A549 (cell line): ENCODE measurements around the gene CLCN7. TPM values are rescaled to one million over a fixed set of nuclear protein-coding genes. Genes with fewer than 3 reads are reported as not detected.

Experiments used
- ATAC-seq, 2 experiments: fragments of 200-7000 bp in 1 of 2; fragments of >200 bp in 1 of 2; cut with Nextera tagmentation in 1 of 2; cut with Tn5 transposase in 1 of 2; 3 replicates each; pipeline versions ENCODE4 v1.8.0 to v1.9.1; 2018 to 2020; ENCODE audit warnings: mild to moderate bottlenecking in 1 of 2, moderate library complexity in 1 of 2
- CTCF ChIA-PET: fragments of 300-600 bp; sonication (Branson Sonifier 250); formaldehyde crosslinking; extraction: SDS; loops from one replicate; lab custom pipeline; 2021; ENCODE audit warnings: antibody characterized with exemption, inconsistent platforms; lab: Yijun Ruan, JAX
- POLR2A ChIA-PET: fragments of 350-600 bp; formaldehyde crosslinking; extraction: SDS; loops from one replicate; lab custom pipeline; 2021; ENCODE audit warnings: antibody characterized with exemption, inconsistent platforms; lab: Yijun Ruan, JAX
- DNase-seq, 2 experiments: peaks; one replicate each; pipeline versions ENCODE4 v3.0.0 to v3.0.0-alpha.2; 2011 to 2016; ENCODE audit warnings: low read depth in 1 of 2, low spot score in 1 of 2
- FAIRE-seq: peaks from 2 replicates; lab custom pipeline; 2011; peaks lifted over from hg19 to GRCh38; lab: Jason Lieb, UNC
- H3K27ac ChIP-seq, 2 experiments: fragments of >200 bp; sonication (Bioruptor Twin); formaldehyde crosslinking; 3 replicates each; pipeline ENCODE4 v1.5.1; 2016 to 2017
- H3K4me1 ChIP-seq: fragments of >200 bp; sonication (Bioruptor Twin); formaldehyde crosslinking; 3 replicates; pipeline ENCODE4 v1.6.1; 2016
- H3K4me2 ChIP-seq: fragments of >200 bp; sonication (Bioruptor Twin); formaldehyde crosslinking; 3 replicates; pipeline ENCODE4 v1.6.1; 2016
- H3K4me3 ChIP-seq: fragments of >200 bp; sonication (Bioruptor Twin); formaldehyde crosslinking; 3 replicates; pipeline ENCODE4 v1.5.1; 2016
- H3K9me3 ChIP-seq: fragments of >200 bp; sonication (Bioruptor Twin); formaldehyde crosslinking; 3 replicates; pipeline ENCODE4 v1.6.1; 2016
- BHLHE40 ChIP-seq: IDR thresholded peaks from 2 replicates; pipeline ENCODE4 v1.6.1; 2012; ENCODE audit warnings: low read depth, low read length, inconsistent platforms
- EHF ChIP-seq: fragments of 250-450 bp; sonication (Bioruptor Pico); IDR thresholded peaks from 2 replicates; pipeline ENCODE4 v1.5.0; 2020; ENCODE audit warnings: mild to moderate bottlenecking
- EHMT2 ChIP-seq: fragments of 200-600 bp; sonication (generic); IDR thresholded peaks from 2 replicates; pipeline ENCODE4 v1.6.1; 2016; ENCODE audit warnings: antibody characterized with exemption, low read depth, mild to moderate bottlenecking, moderate library complexity
- GATA3 ChIP-seq: IDR thresholded peaks from 2 replicates; pipeline ENCODE4 v1.6.1; 2012; ENCODE audit warnings: borderline replicate concordance
- HDAC2 ChIP-seq: fragments of 200-600 bp; sonication (generic); IDR thresholded peaks from 2 replicates; pipeline ENCODE4 v1.6.1; 2016
- HEYL ChIP-seq: fragments of 250-450 bp; sonication (Bioruptor Pico); IDR thresholded peaks from 2 replicates; pipeline ENCODE4 v1.8.0; 2021; ENCODE audit warnings: mild to moderate bottlenecking, moderate library complexity
- HOXA7 ChIP-seq: fragments of 250-450 bp; sonication (Bioruptor Pico); IDR thresholded peaks from 2 replicates; pipeline ENCODE4 v1.5.0; 2020; ENCODE audit warnings: mild to moderate bottlenecking, moderate library complexity
- JUNB ChIP-seq: fragments of >200 bp; sonication (Bioruptor Twin); formaldehyde crosslinking; IDR thresholded peaks from 2 replicates; pipeline ENCODE4 v1.6.1; 2016
- MAFK ChIP-seq: fragments of 450-650 bp; IDR thresholded peaks from 2 replicates; pipeline ENCODE4 v1.6.1; 2014; ENCODE audit not compliant: partially characterized antibody
- MAZ ChIP-seq: fragments of 150-350 bp; IDR thresholded peaks from 2 replicates; pipeline ENCODE4 v1.6.1; 2014; ENCODE audit warnings: antibody characterized with exemption, low read depth, low read length, borderline replicate concordance
- MYC ChIP-seq: IDR thresholded peaks from 2 replicates; pipeline ENCODE4 v1.6.1; 2012; ENCODE audit warnings: mild to moderate bottlenecking, inconsistent platforms, low read length, improper control_type of control experiment, borderline replicate concordance
- NFE2L2 ChIP-seq: fragments of 150-350 bp; conservative IDR thresholded peaks from 2 replicates; pipeline ENCODE4 v1.6.1; 2014; ENCODE audit warnings: low read length
- POLR2A ChIP-seq: IDR thresholded peaks from 2 replicates; pipeline ENCODE4 v1.6.1; 2012; ENCODE audit warnings: mild to moderate bottlenecking, low read length
- POLR2AphosphoS2 ChIP-seq: conservative IDR thresholded peaks from 2 replicates; pipeline ENCODE4 v1.6.1; 2012; ENCODE audit warnings: low read length, improper control_type of control experiment, inconsistent platforms
- RCOR1 ChIP-seq: fragments of 150-350 bp; IDR thresholded peaks from 2 replicates; pipeline ENCODE4 v1.6.1; 2014; ENCODE audit warnings: antibody characterized with exemption, low read length, low read depth
- ZNF302 ChIP-seq: fragments of 250-450 bp; sonication (Bioruptor Pico); IDR thresholded peaks from 2 replicates; pipeline ENCODE4 v1.9.0; 2021; ENCODE audit warnings: inconsistent platforms, mild to moderate bottlenecking, moderate library complexity
- WGBS: methylation state at CpG from one replicate; pipeline ENCODE4 v1.1.6; 2017; ENCODE audit errors: missing lambda C conversion rate; 5-methylcytosine and 5-hydroxymethylcytosine counted together
- polyA plus RNA-seq, 4 experiments: library from polyadenylated mRNA; depleted of rRNA in 3 of 4; stranded (reverse); fragments of >200 nt; fragmentation: RNase III in 1 of 4; extraction: RNeasy Plus Mini Kit Qiagen cat#74134 plus additional on column Dnase treatment in 1 of 4; gene quantifications; 2 replicates in 3 of 4; 3 replicates in 1 of 4; pipeline ENCODE4 v1.2.3, GENCODE V29; 2011 to 2017
- TF ChIP-seq, protein P1 (sequence below): fragments of >200 bp; sonication (Bioruptor Twin); formaldehyde crosslinking; IDR thresholded peaks from 3 replicates; pipeline ENCODE4 v1.5.1; 2016
- TF ChIP-seq, protein P2 (sequence below): fragments of 200-600 bp; sonication (generic); IDR thresholded peaks from 2 replicates; pipeline ENCODE4 v1.6.1; 2016; ENCODE audit warnings: antibody characterized with exemption, mild to moderate bottlenecking, moderate library complexity
- TF ChIP-seq, protein P3 (sequence below): IDR thresholded peaks from 2 replicates; pipeline ENCODE4 v1.6.1; 2012; ENCODE audit warnings: low read depth, borderline replicate concordance

The CLCN7 gene
- polyA plus RNA-seq, 2 of the 4 experiments (the other 2 are of a cell fraction), result 17.2 to 69.7 TPM

DNA sequence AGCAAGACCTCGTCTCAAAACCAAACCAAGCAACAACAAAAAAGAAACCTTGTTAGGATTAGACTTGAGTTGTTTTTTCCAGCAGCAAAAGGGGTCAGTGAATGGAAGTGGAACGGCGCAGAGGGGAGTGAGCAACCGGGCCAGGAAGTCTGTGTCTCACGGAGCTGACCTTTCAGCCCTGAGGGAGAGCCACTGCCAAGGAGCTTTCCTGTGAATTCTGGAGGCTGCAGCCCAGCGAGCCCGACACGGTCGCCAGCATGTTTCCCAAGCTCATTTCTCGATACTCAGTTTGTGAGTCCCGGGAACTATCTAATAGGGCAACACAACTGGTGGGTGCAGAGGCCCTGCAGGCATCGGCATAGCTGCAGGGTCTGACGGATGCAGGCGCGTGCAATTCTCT lies 37.9 kb upstream of the CLCN7 start:
- ATAC-seq (no peak), DNase-seq (no peak), FAIRE-seq (no peak)
- Histone ChIP-seq H3K4me1 (no peaks in the 10 kb centered on the region), H3K4me2 (no peak overlapping the region), H3K27ac (no peak overlapping the region), H3K4me3 (no peak overlapping the region), H3K9me3 (peaks cover 8% of the 10 kb centered on the region)
- TF ChIP-seq MYC, result no peak
- no peak for TF ChIP-seq HEYL
- TF ChIP-seq EHF, result no peak
- TF ChIP-seq HOXA7 (CRISPR knock-in tag), result no peak
- TF ChIP-seq, protein P1, sequence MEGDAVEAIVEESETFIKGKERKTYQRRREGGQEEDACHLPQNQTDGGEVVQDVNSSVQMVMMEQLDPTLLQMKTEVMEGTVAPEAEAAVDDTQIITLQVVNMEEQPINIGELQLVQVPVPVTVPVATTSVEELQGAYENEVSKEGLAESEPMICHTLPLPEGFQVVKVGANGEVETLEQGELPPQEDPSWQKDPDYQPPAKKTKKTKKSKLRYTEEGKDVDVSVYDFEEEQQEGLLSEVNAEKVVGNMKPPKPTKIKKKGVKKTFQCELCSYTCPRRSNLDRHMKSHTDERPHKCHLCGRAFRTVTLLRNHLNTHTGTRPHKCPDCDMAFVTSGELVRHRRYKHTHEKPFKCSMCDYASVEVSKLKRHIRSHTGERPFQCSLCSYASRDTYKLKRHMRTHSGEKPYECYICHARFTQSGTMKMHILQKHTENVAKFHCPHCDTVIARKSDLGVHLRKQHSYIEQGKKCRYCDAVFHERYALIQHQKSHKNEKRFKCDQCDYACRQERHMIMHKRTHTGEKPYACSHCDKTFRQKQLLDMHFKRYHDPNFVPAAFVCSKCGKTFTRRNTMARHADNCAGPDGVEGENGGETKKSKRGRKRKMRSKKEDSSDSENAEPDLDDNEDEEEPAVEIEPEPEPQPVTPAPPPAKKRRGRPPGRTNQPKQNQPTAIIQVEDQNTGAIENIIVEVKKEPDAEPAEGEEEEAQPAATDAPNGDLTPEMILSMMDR, result no peak
- no peak for TF ChIP-seq EHMT2
- TF ChIP-seq POLR2A, result no peak
- no peak for TF ChIP-seq MAFK
- TF ChIP-seq GATA3, result no peak
- TF ChIP-seq HDAC2, result no peak
- POLR2A ChIA-PET, result no interaction called here
- WGBS, result 97% methylated on average over 15 of the region's 15 CpGs
- CTCF ChIA-PET, result interaction anchor here (1.0 to 1.1 kb wide), 2 partner anchors 12 to 211 kb away, joined by 3 read pairs; no protein-coding TSS in a partner anchor

DNA sequence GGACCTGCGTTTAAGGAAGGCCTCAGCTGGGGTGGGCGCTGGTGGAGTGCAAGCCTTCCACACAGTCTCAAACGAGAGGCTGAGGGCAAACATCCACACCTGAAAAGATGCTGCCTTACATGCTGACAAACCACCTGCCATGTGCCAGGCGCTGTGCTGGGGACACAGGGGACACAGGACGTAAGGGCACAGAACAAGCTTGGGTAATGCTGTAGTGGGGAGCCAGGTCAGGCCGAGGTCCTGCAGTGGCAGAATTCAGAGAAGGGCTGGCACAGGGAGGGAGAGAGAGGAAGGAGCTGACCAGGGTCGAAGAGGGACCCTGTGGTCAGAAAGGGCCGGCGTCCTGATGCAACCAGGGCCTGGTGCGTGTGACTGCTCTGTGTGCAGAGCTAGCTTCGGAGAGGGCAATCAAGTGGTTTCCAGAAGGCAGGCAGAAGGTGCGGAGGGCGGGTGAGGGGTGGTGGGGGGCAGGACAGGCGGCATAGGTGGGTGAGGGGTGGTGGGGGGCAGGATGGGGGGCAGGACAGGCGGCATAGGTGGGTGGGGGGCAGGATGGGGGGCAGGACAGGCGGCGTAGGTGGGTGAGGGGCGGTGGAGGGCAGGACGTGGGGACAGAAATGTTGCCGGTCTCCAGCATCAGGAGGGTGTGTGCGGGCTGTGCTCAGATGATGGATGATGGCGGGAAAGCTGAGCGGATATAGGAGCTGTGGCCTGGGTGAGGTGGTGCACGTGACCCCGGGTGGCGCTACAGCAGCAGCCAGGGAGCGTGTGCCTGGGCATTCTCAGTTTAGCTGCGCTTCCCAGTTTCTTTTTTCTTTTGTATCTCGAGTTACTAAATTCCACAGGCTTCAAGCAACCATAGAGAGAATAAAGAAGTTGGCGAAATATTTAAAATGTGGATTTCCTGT lies 37.1 kb upstream of the CLCN7 start:
- ChIA-PET CTCF (interaction anchor here (1.0 to 1.1 kb wide), 2 partner anchors 11 to 212 kb away, joined by 3 read pairs; no protein-coding TSS in a partner anchor), POLR2A (interaction anchor here (0.8 kb wide), 1 partner anchor 19 kb away, joined by 3 read pairs; the partner anchor contains the start of gene TELO2)
- WGBS, result 86% methylated on average over 24 of the region's 30 CpGs
- Histone ChIP-seq H3K4me2 (no peak overlapping the region), H3K4me1 (no peaks in the 10 kb centered on the region), H3K9me3 (peaks cover 8% of the 10 kb centered on the region), H3K4me3 (no peak overlapping the region), H3K27ac (no peak overlapping the region)
- no peak for TF ChIP-seq BHLHE40
- 0 out of 2 replicates have a peak, but pooled peaks have one; percentile 19 for TF ChIP-seq POLR2AphosphoS2
- no peak for FAIRE-seq
- peak in 1 of 2 experiments; percentile 11; a peak in 1 of 6 replicates for ATAC-seq
- no peak for DNase-seq

DNA sequence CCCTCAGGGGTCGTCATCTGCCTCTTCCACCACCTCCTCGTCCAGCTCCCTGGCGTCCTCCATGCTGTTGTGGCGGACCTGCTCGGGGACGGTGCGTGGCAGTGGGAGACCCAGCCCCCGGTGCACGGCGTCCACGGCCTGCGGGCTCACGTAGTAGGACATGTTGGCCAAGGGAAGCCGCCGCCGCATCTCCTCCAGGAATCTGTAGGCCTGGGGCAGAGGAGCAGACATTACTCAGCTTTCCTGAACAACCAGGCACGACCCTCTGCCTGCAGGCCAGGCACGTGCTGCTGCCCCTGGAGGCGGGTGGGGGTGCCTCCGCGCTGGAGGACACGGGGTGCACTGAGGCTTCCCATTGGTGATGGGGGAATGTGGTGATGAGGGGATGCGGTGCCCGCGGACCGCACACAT lies 36.1 kb upstream of the CLCN7 start:
- WGBS, result 85% methylated on average over 26 of the region's 26 CpGs
- Histone ChIP-seq H3K4me1 (no peaks in the 10 kb centered on the region), H3K9me3 (peaks cover 8% of the 10 kb centered on the region), H3K4me2 (no peak overlapping the region), H3K4me3 (no peak overlapping the region), H3K27ac (no peak overlapping the region)
- ChIA-PET POLR2A (no interaction called here), CTCF (no interaction called here)
- no peak for FAIRE-seq
- TF ChIP-seq JUNB (no peak), MAZ (no peak), ZNF302 (no peak), RCOR1 (no peak)
- ATAC-seq, result no peak; a peak in 1 of 6 replicates
- no peak for DNase-seq

DNA sequence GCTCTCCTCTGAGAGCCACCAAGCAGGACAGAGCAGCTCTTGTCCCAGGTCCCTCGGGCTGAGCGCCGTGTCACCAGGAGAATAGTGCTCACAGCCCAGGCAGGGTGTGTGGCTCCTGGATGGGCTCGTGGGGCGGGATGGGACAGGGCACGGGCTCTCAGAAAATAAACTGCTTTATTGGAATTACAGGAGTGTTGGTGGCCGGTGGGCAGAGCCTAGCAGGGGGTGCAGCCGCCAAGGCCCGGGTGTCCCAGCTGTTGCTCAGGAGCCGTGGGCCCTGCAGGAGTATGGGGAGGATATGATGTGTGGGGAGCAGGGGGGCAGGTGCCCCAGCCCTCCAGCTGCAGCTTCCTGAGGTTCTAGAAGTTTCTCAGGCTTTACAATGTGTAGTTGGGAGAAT lies 35.4 kb upstream of the CLCN7 start:
- CTCF ChIA-PET, result no interaction called here
- peaks cover 8% of the 10 kb centered on the region for H3K9me3 ChIP-seq
- H3K4me3 ChIP-seq, result no peak overlapping the region
- POLR2A ChIA-PET, result no interaction called here
- WGBS, result 92% methylated on average over 7 of the region's 10 CpGs
- TF ChIP-seq MYC (no peak), HEYL (no peak), NFE2L2 (no peak)
- TF ChIP-seq, protein P2, sequence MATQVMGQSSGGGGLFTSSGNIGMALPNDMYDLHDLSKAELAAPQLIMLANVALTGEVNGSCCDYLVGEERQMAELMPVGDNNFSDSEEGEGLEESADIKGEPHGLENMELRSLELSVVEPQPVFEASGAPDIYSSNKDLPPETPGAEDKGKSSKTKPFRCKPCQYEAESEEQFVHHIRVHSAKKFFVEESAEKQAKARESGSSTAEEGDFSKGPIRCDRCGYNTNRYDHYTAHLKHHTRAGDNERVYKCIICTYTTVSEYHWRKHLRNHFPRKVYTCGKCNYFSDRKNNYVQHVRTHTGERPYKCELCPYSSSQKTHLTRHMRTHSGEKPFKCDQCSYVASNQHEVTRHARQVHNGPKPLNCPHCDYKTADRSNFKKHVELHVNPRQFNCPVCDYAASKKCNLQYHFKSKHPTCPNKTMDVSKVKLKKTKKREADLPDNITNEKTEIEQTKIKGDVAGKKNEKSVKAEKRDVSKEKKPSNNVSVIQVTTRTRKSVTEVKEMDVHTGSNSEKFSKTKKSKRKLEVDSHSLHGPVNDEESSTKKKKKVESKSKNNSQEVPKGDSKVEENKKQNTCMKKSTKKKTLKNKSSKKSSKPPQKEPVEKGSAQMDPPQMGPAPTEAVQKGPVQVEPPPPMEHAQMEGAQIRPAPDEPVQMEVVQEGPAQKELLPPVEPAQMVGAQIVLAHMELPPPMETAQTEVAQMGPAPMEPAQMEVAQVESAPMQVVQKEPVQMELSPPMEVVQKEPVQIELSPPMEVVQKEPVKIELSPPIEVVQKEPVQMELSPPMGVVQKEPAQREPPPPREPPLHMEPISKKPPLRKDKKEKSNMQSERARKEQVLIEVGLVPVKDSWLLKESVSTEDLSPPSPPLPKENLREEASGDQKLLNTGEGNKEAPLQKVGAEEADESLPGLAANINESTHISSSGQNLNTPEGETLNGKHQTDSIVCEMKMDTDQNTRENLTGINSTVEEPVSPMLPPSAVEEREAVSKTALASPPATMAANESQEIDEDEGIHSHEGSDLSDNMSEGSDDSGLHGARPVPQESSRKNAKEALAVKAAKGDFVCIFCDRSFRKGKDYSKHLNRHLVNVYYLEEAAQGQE, result no peak
- TF ChIP-seq, protein P3, sequence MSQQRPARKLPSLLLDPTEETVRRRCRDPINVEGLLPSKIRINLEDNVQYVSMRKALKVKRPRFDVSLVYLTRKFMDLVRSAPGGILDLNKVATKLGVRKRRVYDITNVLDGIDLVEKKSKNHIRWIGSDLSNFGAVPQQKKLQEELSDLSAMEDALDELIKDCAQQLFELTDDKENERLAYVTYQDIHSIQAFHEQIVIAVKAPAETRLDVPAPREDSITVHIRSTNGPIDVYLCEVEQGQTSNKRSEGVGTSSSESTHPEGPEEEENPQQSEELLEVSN, result no peak
- H3K4me2 ChIP-seq, result no peak overlapping the region
- ATAC-seq, result no peak
- FAIRE-seq, result no peak
- no peak overlapping the region for H3K27ac ChIP-seq
- H3K4me1 ChIP-seq, result no peaks in the 10 kb centered on the region
- DNase-seq, result no peak
